IMR-90 (cell line): Measurements from ENCODE around the gene P2RX3. TPM values are rescaled to one million over a fixed set of nuclear protein-coding genes. Genes with fewer than 3 reads are reported as not detected.

Source experiments
- ATAC-seq: fragments of 200-7000 bp; cut with Tn5 transposase; 2 replicates; pipeline ENCODE4 v1.9.1; 2020; ENCODE audit warnings: low read depth, mild to moderate bottlenecking, moderate library complexity
- BruUV-seq: library from RNA; stranded (reverse); fragments of 400-500 nt; replicated peaks from 2 replicates; lab custom pipeline; 2021; lab: Mats Ljungman, UMichigan
- CTCF ChIA-PET: fragments of 300-600 bp; formaldehyde crosslinking; extraction: SDS; loops from one replicate; lab custom pipeline; 2021; ENCODE audit warnings: antibody characterized with exemption; lab: Yijun Ruan, JAX
- POLR2A ChIA-PET: fragments of 300-600 bp; sonication (Branson Sonifier 250); formaldehyde crosslinking; loops from one replicate; lab custom pipeline; 2022; ENCODE audit warnings: antibody characterized with exemption; ENCODE audit not compliant: unreplicated experiment; lab: Charles Lee
- DNase-seq: peaks from one replicate; pipeline ENCODE4 v3.0.0; 2013
- H2AFZ ChIP-seq: replicated peaks from 2 replicates; pipeline ENCODE3; 2013; ENCODE audit warnings: low read length, mild to moderate bottlenecking; ENCODE audit not compliant: poor library complexity
- H2AK5ac ChIP-seq: 2 replicates; pipeline ENCODE4 v1.6.1; 2013; ENCODE audit warnings: low read depth, low read length, inconsistent platforms
- H2AK9ac ChIP-seq: replicated peaks from 2 replicates; pipeline ENCODE3; 2013; ENCODE audit warnings: mild to moderate bottlenecking, low read depth, low read length, moderate library complexity; ENCODE audit not compliant: poor library complexity
- H2BK120ac ChIP-seq: 2 replicates; pipeline ENCODE4 v1.6.1; 2013; ENCODE audit warnings: low read depth, low read length, inconsistent platforms
- H2BK15ac ChIP-seq: 3 replicates; pipeline ENCODE4 v1.6.1; 2013; ENCODE audit warnings: low read depth, low read length, inconsistent platforms
- H2BK20ac ChIP-seq: 2 replicates; pipeline ENCODE4 v1.6.1; 2013; ENCODE audit warnings: low read depth, mild to moderate bottlenecking, inconsistent platforms, low read length, moderate library complexity
- H2BK5ac ChIP-seq: 2 replicates; pipeline ENCODE4 v1.6.1; 2013; ENCODE audit warnings: mild to moderate bottlenecking, low read depth, low read length, inconsistent platforms; ENCODE audit not compliant: poor library complexity, severe bottlenecking
- H3K14ac ChIP-seq: replicated peaks from 2 replicates; pipeline ENCODE4 v1.6.1; 2013; ENCODE audit warnings: low read depth, low read length, inconsistent platforms
- H3K18ac ChIP-seq: 2 replicates; pipeline ENCODE4 v1.6.1; 2013; ENCODE audit warnings: low read depth, low read length, control low read depth
- H3K23ac ChIP-seq: 2 replicates; pipeline ENCODE4 v1.6.1; 2013; ENCODE audit warnings: low read depth, low read length, inconsistent platforms
- H3K27ac ChIP-seq: 2 replicates; pipeline ENCODE4 v1.5.1; 2013; ENCODE audit warnings: mild to moderate bottlenecking, control low read depth, low read length; ENCODE audit not compliant: insufficient read depth
- H3K27me3 ChIP-seq: 2 replicates; pipeline ENCODE4 v1.6.1; 2013; ENCODE audit warnings: low read length; ENCODE audit not compliant: control insufficient read depth, insufficient read depth
- H3K36me3 ChIP-seq: 2 replicates; pipeline ENCODE4 v1.6.1; 2013; ENCODE audit warnings: low read length, mixed read lengths; ENCODE audit not compliant: control insufficient read depth, insufficient read depth
- H3K4ac ChIP-seq: 2 replicates; pipeline ENCODE4 v1.6.1; 2013; ENCODE audit warnings: low read depth, low read length, inconsistent platforms
- H3K4me1 ChIP-seq: 2 replicates; pipeline ENCODE4 v1.6.1; 2013; ENCODE audit warnings: low read length, mixed read lengths; ENCODE audit not compliant: control insufficient read depth, insufficient read depth
- H3K4me2 ChIP-seq: 2 replicates; pipeline ENCODE4 v1.6.1; 2013; ENCODE audit warnings: low read depth, mild to moderate bottlenecking, control low read depth, low read length, moderate library complexity
- H3K4me3 ChIP-seq: 2 replicates; pipeline ENCODE4 v1.5.1; 2013; ENCODE audit warnings: low read depth, mild to moderate bottlenecking, control low read depth, low read length, moderate library complexity; ENCODE audit not compliant: insufficient read depth
- H3K56ac ChIP-seq: 2 replicates; pipeline ENCODE4 v1.6.1; 2013; ENCODE audit warnings: low read length, inconsistent platforms; ENCODE audit not compliant: insufficient read depth; ENCODE audit errors: extremely low read depth
- H3K79me1 ChIP-seq, 2 experiments: 2 replicates each; pipeline ENCODE4 v1.6.1; 2013; ENCODE audit warnings: low read length in 2 of 2, inconsistent platforms in 1 of 2, low read depth in 1 of 2
- H3K9ac ChIP-seq: 2 replicates; pipeline ENCODE4 v1.6.1; 2013; ENCODE audit warnings: low read depth, low read length, control low read depth
- H3K9me1 ChIP-seq: 2 replicates; pipeline ENCODE4 v1.6.1; 2013; ENCODE audit warnings: low read length, inconsistent platforms; ENCODE audit not compliant: insufficient read depth
- H3K9me3 ChIP-seq: 2 replicates; pipeline ENCODE4 v1.6.1; 2013; ENCODE audit warnings: low read length; ENCODE audit not compliant: control insufficient read depth, insufficient read depth
- H4K20me1 ChIP-seq: 2 replicates; pipeline ENCODE4 v1.6.1; 2013; ENCODE audit warnings: low read length, inconsistent platforms; ENCODE audit not compliant: insufficient read depth
- H4K5ac ChIP-seq: 2 replicates; pipeline ENCODE4 v1.6.1; 2013; ENCODE audit warnings: mild to moderate bottlenecking, low read depth, low read length, control low read depth
- H4K8ac ChIP-seq, 2 experiments: 2 replicates each; pipeline ENCODE4 v1.6.1; 2013; ENCODE audit warnings: low read depth in 2 of 2, low read length in 2 of 2, control low read depth in 1 of 2, inconsistent platforms in 1 of 2
- H4K91ac ChIP-seq: 2 replicates; pipeline ENCODE4 v1.6.1; 2013; ENCODE audit warnings: low read depth, low read length, inconsistent platforms; ENCODE audit not compliant: insufficient read depth
- BHLHE40 ChIP-seq: fragments of 150-350 bp; IDR thresholded peaks from 2 replicates; pipeline ENCODE4 v1.6.1; 2016; ENCODE audit warnings: mild to moderate bottlenecking, low read depth, low read length
- CEBPB ChIP-seq: IDR thresholded peaks from 2 replicates; pipeline ENCODE4 v1.6.1; 2012; ENCODE audit warnings: low read depth, low read length, improper control_type of control experiment
- FOS ChIP-seq: fragments of 150-350 bp; IDR thresholded peaks from 2 replicates; pipeline ENCODE4 v1.6.1; 2016; ENCODE audit warnings: low read depth, low read length
- MXI1 ChIP-seq: IDR thresholded peaks from 2 replicates; pipeline ENCODE4 v1.6.1; 2012; ENCODE audit warnings: low read depth, mild to moderate bottlenecking, low read length, moderate library complexity, borderline replicate concordance
- NFE2L2 ChIP-seq: fragments of 150-350 bp; IDR thresholded peaks from 2 replicates; pipeline ENCODE4 v1.6.1; 2016; ENCODE audit warnings: low read depth, mild to moderate bottlenecking, low read length
- RCOR1 ChIP-seq: IDR thresholded peaks from 2 replicates; pipeline ENCODE4 v1.6.1; 2012; ENCODE audit warnings: mild to moderate bottlenecking, low read length, improper control_type of control experiment; ENCODE audit not compliant: insufficient replicate concordance
- WGBS, 2 experiments: methylation state at CpG; one replicate each; pipeline versions ENCODE4 v1.1.5 to v1.1.7; 2013; ENCODE audit warnings: missing lambda C conversion rate in 2 of 2; ENCODE audit not compliant: insufficient read length in 1 of 2; ENCODE audit errors: extremely low coverage in 2 of 2; 5-methylcytosine and 5-hydroxymethylcytosine counted together
- dilution Hi-C: fragments of 300-500 bp; cut with HindIII; formaldehyde crosslinking; loops from one replicate; pipeline ENCODE4 v1.14.3; 2018; ENCODE audit warnings: low sequenced_read_pairs; ENCODE audit not compliant: unreplicated experiment
- in situ Hi-C: fragments of 300-500 bp; cut with MboI; formaldehyde crosslinking; loops from 3 replicates; pipeline ENCODE4 v1.14.3; 2019; ENCODE audit warnings: low sequenced_read_pairs, inconsistent platforms, mixed read lengths
- intact Hi-C: fragments of 100-400 bp; cut with micrococcal nuclease; formaldehyde crosslinking; loops from 2 replicates; pipeline ENCODE4 v1.10.0; 2022
- polyA plus RNA-seq, 3 experiments: library from polyadenylated mRNA; depleted of rRNA; stranded (reverse); fragments of >200 nt; gene quantifications; 2 replicates each; pipeline ENCODE4 v1.2.3, GENCODE V29; 2012; ENCODE audit warnings: low replicate concordance in 1 of 3
- total RNA-seq: library from RNA; depleted of rRNA; stranded (reverse); fragments of >200 nt; gene quantifications from 2 replicates; pipeline ENCODE4 v1.2.3, GENCODE V29; 2012
- TF ChIP-seq, protein P1 (sequence below): conservative IDR thresholded peaks from 2 replicates; pipeline ENCODE4 v1.5.1; 2012; ENCODE audit warnings: mild to moderate bottlenecking, low read depth, low read length, improper control_type of control experiment
- TF ChIP-seq, protein P2 (sequence below): fragments of 150-350 bp; IDR thresholded peaks from 2 replicates; pipeline ENCODE4 v1.6.1; 2016; ENCODE audit warnings: low read depth, mild to moderate bottlenecking, low read length, moderate library complexity, borderline replicate concordance

P2RX3 gene
- total and polyA plus RNA-seq, 2 of the 4 experiments (the other 2 are of a cell fraction): not detected

DNA sequence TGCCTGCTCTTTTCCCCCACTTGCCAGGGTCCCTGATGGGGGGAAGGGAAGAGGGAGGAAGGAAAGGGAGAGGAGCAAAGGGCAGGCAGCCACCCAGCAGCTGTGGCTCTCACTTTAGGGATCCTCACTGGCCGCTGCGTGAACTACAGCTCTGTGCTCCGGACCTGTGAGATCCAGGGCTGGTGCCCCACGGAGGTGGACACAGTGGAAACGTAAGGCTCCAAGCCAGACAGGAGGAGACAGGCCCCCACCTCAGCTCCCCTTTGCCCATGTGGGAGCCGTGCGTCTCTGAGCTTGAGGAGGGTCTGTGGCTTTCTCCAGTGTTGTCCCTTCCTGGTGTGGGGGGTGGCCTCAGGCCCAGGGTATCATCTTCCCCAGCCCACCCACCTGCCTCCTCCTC is 9.9 kb downstream of the P2RX3 start:
- Histone ChIP-seq H3K4me1 (peaks cover 2% of the 10 kb centered on the region; the same call in 1 of the 2 replicates), H2BK5ac (no peak overlapping the region), H2AK5ac (no peak overlapping the region), H3K9me1 (no peaks in the 10 kb centered on the region), H2BK15ac (no peak overlapping the region), H3K18ac (no peak overlapping the region), H2BK120ac (no peak overlapping the region), H3K27ac (no peak overlapping the region), H2BK20ac (no peak overlapping the region), H4K8ac (no peak overlapping the region), H2AK9ac (no peak overlapping the region), H4K20me1 (no peaks in the 10 kb centered on the region), H3K14ac (no peak overlapping the region), H3K4me3 (no peak overlapping the region), H2AFZ (no peak overlapping the region), H4K5ac (no peak overlapping the region), H3K56ac (no peak overlapping the region), H3K9me3 (peaks cover 5% of the 10 kb centered on the region; the same call in 1 of the 2 replicates), H3K79me1 (no peaks in the 10 kb centered on the region), H3K4ac (no peak overlapping the region), H4K91ac (no peak overlapping the region), H3K27me3 (peaks cover 9% of the 10 kb centered on the region), H3K23ac (no peak overlapping the region), H3K9ac (no peak overlapping the region), H3K4me2 (no peak overlapping the region), H3K36me3 (no peaks in the 10 kb centered on the region)
- dilution Hi-C loops (no loop called here), in situ Hi-C loops (no loop called here), intact Hi-C loops (loop anchor here (10.0 kb wide), 1 partner anchor 1177 kb away; no protein-coding TSS in a partner anchor)
- CTCF ChIA-PET: no interaction called here
- POLR2A ChIA-PET: no interaction called here
- no peak; the same call in 1 of the 2 replicates for ATAC-seq
- BruUV-seq: no TSS peak
- WGBS, 2 experiments: no CpG with 5 or more reads among the region's 7 CpGs
- TF ChIP-seq RCOR1 (no peak), BHLHE40 (no peak), FOS (no peak), NFE2L2 (no peak), CEBPB (no peak), MXI1 (no peak)
- TF ChIP-seq, protein P1, sequence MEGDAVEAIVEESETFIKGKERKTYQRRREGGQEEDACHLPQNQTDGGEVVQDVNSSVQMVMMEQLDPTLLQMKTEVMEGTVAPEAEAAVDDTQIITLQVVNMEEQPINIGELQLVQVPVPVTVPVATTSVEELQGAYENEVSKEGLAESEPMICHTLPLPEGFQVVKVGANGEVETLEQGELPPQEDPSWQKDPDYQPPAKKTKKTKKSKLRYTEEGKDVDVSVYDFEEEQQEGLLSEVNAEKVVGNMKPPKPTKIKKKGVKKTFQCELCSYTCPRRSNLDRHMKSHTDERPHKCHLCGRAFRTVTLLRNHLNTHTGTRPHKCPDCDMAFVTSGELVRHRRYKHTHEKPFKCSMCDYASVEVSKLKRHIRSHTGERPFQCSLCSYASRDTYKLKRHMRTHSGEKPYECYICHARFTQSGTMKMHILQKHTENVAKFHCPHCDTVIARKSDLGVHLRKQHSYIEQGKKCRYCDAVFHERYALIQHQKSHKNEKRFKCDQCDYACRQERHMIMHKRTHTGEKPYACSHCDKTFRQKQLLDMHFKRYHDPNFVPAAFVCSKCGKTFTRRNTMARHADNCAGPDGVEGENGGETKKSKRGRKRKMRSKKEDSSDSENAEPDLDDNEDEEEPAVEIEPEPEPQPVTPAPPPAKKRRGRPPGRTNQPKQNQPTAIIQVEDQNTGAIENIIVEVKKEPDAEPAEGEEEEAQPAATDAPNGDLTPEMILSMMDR: no peak
- TF ChIP-seq, protein P2, sequence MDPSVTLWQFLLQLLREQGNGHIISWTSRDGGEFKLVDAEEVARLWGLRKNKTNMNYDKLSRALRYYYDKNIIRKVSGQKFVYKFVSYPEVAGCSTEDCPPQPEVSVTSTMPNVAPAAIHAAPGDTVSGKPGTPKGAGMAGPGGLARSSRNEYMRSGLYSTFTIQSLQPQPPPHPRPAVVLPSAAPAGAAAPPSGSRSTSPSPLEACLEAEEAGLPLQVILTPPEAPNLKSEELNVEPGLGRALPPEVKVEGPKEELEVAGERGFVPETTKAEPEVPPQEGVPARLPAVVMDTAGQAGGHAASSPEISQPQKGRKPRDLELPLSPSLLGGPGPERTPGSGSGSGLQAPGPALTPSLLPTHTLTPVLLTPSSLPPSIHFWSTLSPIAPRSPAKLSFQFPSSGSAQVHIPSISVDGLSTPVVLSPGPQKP: no peak
- no peak for DNase-seq
